NCI-H1930 (cell line): ENCODE results near the gene LPP.

Experiments used
- DNase-seq, 2 experiments: peaks; one replicate each; lab custom pipeline; 2025; lab: John Stamatoyannopoulos, UW

The LPP gene

DNA sequence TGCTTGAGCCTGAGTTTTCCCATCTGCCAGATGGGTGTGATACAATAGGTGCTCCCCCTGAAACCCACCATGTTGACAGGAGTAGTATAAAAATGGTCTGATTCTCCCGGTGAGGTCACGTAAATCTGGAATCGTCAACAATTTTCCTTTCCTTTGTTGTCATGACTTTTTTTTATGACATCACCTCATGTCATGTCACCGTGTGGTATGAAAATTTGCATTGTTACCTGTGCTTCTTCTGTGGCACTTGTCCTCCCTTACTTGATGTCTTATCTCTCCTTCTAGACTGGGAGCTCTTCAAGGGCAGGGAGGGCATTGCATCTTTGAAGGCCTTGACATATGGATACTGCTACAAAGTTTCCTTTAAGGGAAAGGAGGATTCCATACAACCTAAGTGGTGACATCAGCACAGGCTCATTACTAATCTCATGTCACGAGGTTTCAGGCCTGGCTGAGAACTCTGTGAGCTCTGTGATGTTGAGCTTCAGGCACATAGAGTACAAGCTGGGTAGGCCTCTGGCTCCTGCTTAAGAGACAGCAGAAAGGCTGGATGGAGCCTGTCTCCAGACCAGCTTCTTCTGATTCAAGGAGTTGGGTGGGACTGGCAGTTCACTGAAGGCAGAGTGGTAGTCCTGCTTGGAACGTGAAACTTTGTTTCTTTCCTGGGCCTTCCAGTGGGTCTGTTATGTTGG is 66.3 kb downstream of the LPP start:
- DNase-seq: no peak

DNA sequence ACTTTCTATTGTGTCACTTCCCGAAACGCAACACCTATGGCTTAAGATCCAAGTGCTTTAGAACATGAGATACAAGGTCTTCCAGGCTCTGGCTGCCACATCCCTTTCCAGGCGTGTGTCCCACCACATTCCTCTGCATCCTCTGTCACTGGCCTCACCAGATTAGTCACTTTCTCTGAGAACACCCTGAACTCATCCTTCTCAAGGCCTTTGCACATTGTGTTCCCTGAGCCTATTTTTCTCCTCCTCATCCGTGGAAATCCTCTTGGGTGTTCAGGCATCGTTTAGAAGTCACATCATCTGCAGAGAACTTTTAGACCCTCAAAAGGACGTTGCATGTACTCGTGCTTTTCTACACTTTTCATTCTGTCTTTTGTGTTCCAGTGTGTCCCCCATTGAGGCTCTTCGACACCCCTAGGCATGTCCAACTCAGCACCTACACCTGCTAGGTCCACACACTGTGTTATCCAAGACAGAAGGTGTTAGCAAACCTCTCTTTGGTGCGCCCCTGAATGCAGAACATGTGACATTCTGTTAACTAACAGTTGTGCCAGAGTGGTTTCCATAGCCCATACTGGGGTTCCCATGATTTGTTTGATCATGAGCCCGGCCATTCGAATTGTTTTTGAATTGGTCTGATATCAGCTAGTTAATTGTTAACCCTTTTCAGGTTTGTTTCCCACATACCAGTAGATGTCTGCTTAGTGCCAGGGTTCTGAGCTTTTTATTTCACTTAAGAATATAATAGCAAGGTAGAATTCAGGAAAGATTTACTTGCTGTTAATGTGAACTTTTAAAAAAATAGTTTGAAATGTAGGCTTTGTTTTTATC is 67.2 kb downstream of the LPP start:
- DNase-seq: no peak

DNA sequence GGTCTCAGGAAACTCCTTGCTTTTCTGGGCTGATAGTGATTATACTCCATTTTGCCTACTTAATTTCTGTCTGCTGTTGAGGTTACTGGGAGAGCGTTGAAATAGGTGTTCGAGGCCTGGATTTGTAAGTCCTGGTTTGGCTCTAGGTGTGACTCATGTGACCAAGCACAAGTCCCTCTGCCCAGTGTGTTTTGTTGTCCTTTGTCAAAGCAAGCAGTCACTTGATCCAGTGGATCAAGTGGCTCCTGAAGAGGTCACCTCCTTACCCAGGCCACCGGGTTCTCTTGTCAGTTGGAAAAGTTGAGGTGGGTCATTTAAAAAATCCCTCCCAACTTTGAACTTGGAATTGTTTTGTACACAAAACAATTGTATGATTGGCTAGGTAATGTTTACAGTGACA is 70.0 kb downstream of the LPP start:
- no peak for DNase-seq

DNA sequence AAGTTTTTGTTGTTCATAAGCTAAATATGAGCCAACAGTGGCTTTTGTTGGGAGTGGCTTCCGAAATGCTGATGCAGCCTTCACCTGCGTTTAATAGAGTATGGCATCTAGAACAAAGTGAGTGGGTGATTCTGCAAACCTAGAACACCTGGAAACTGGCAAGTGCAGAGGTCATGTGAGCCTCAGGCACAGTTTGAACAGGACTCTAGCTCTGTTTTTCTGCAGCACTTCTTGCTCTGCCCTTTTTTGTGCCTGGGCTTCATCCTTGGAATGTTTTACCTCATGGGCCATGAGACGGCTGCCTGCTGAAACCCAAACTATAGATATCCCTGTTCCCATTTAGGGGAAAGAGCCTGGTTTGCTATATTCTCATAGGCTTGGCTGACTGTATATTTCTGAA is 73.5 kb downstream of the LPP start:
- no peak for DNase-seq

DNA sequence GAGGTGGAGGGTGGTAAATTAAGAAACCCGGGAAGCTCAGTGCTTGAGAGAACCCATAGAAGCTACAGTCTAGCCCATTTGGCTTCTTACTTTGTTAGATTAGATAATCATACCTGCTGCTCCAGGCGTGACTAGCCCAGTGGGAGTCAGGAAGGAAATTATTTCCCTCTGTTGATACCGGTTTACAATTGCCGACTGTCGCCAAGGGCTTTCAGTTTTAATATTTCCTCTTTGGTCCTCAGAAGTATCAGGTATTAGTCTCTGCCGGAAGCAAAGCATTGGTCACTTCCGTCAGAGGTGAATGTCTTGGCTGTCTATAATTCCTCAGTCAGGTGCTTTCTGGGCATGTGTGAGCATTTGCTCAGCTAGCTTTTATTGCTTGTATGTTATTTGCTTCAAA is 75.2 kb downstream of the LPP start:
- no peak for DNase-seq

DNA sequence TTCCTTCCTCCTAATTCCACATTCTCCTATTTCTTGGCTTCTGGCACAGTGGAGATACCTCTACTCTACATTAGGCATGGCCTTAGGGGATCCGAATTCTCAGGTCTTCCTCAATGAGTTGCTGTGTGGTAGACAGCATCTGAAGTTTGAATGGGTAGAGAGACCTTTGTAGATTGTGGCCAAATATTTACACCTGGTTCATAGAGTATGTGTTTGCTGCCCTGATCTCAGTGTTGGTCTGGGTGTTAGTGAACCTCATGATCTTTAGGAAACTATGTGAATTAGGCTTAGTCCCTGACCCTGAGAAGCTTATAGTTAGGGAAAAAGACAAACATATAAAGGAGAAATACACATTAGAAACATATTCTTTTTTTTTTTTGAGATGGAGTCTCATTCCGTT is 75.8 kb downstream of the LPP start:
- no peak for DNase-seq

DNA sequence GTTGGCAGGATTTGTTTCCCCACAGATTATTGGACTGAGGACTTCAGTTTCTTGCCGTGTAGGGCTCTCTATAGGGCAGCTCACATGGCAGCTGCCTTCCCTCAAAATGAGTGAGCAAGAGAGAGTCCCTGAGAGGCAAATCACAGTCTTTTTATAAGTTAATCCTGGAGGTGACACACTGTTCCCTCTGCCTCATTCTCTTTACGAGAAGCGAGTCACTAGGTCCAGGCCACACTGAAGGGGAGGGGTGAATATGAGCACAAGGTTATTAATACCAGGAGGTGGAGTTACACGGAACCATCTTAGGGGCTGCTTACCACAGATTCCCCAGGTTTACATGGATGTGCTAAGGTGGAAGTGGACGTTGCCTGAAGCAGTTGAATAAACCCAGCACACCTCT is 77.0 kb downstream of the LPP start:
- no peak for DNase-seq

DNA sequence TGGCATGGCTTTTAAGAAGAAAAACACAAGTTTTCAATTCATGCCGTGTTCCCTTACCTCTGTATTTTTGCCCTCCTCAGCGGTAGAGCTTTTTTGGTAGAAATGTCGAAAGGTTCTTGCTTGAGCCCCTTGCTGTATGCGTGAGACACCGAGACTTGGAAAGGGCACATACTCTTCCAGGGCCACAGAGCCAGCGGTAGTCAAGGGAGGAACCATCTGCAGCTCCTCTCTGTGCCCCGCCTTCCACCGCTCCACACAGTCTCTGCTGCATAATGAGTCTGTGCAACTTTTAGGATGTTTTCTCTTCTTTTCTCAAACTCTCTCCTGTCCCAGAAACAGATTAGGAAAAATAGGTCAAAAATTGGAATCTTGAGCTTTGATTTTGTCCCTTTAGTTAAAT is 77.5 kb downstream of the LPP start:
- no peak for DNase-seq

DNA sequence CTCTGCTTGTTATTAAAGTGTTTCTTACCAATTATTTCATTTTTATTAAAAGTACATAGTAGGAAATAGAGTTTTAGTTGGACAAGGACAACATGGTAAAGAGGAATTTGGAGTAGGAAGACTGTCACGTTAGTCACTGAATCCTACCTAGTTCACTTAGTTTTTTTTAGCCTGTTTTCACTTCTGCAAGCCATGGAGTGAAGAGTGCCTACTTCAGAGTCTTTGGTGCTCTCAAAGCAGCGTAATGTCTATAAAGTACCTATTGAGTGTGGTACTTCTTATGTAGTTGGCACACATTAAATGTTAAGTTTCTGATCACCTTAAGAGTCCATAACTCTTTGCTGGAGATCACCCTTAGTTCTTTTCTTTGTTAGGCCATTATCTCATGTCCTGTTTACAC is 78.7 kb downstream of the LPP start:
- DNase-seq: no peak

DNA sequence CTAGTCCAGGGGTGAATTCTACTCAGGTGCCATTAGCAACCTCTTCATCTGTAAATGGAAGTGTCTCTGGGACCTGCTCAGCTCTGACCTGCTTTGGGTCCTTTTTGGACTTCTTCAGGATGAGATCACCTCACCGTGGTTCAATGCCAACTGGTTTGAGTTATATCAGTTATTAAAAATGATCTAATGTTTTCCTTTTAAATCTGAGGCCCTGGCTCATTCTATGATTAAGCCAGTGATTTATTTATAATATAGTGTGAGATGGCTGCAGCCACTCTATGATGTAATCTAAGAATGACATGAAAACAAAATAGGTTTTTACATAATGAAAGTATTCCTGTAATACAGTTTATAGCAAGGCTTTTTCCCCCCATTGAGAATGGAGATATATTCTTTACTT is 79.4 kb downstream of the LPP start:
- DNase-seq: no peak

DNA sequence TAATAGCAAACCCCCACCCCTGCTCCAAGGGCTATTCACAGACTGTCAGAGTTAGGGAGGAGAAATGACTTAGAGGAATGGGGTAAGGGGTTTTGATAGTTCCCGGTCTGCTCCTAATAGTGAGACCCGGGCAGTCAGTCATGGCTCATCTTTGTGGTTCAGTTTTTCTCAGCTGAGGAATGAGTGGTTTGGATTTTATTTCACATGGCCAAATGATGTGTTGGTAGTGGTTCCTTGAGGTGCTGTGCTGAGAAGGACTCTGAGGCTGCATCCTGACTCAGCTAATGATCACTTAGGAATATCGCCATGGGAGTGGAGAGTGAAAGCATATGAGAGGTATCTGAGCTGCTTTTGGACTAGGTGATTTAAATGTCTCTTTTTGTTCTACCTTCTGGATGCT is 80.2 kb downstream of the LPP start:
- DNase-seq: no peak

DNA sequence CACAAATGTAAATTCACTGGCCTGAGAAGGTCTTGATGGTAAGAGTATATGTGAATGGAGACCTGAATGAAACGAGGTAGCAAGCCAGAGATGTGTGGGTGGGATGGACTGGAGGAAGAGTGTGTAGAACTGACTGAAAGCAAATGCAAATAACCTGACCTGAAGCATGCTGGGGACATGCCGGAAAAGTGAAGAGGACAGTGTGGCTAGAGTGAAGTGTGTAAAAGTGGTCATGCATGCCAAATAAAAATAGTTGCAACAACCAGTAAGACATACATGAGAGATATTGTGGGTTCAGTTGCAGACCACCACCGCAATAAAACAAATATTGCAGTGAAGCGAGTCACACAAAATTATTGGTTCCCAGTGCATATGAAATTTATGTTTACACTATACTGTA is 82.3 kb downstream of the LPP start:
- no peak for DNase-seq

DNA sequence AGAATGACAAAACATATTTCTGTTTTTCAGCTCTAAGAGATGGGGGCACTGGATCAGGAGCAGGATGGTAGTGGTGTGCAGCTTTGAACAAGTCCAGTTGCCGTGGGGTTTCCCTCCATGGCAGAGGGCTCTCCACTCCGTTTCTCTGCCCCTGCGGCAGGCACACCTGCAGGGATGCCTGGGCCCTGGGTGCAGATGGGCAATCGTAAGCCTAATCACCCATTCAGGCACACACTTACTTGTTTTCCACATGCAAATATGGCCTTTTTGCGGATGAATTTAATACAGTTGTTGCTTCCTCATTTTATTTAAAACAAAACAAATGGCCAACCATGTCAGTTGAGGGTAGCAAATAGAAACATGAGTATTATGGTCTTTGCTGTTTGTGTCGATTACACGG is 85.1 kb downstream of the LPP start:
- DNase-seq: no peak

DNA sequence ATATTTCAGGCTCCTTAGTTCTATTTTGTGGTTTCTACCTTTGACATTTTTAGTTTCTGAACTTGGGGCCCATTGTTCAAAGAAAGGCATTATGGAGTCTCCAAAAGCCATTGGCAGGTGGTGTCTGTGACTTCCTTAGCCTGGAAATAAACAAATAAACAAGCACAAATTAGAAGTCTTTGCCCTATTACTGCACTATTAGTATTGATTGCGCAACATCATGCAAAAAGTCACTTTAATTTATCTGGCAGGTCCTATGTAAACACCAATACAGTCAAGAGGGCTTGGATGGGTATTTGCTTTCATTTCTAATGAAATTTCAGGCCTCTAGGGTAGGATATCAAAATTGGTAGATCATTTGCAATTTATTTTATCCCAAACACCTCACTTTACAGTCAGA is 85.6 kb downstream of the LPP start:
- DNase-seq: no peak

DNA sequence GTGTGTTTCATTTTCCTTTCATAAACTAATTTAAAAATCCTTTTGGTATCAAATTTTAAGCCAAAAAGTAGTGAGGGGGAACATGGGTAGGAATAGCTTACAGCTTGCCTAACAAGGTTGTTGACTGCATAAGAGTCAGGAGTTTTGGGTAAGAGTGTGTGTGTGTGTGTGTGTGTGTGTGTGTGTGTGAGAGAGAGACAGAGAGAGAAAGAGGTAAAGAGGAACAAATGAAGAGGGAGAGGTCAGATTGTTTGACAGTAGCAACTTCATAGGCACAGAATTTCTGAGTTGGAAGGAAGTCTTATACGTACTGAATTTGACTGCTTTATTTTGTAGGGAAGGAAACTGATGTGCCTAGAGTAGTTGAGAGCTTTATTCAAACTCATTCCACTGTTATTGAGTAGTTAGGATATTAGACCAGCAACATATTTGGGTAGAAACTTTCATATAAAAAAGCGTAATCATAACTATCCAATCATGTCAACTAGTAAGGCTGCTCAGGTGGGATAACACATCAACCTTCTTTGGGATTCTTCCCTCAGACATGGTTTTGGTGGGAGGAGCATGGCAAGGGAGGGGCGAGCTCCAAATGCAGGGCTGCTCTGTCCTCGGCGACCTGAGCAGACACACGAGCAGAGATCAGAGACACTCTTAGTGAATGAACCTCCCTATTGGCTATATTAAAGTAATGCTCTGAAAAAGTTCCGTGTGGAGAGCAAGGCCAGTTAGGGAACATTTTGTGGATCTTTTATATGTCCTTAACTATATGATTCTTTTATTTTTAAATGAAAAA is 86.4 kb downstream of the LPP start:
- DNase-seq: no peak

DNA sequence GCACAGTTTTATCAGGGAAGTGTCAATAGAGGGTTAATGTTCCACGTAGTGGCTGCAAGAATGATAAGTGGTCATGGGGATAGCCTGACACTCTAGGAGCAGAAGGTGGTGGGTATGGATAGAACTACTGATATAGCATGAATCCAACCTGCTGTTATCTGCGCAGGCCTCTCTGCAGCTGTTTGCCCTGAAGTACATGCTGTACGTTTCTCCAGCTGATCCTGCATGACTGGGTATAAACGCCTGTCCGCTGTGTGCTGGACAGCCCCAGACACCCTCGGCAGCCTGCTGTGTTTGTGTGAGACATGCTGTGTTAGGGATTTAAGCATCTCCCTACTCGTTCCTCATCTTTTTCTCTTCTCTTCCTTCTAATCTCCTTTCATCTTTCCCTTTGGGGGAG is 87.1 kb downstream of the LPP start:
- no peak for DNase-seq

DNA sequence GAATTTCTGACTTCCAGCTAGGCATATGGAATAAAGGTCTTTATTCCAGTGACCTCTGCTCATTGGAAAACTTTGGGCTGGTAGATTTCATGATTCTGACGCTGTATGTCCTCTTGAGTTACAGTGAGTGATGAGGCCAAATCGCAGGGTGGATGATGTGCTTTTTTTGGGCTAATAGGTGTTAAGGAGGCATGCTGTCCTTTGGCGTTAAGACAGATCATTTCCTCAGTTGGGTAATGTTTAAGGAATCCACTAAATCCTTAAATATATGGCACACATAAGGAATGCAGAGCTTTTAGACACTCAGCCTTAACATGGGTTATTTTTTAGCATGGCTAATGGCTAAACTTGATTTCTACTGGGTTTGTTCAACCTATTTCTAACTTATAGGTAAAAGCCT is 87.9 kb downstream of the LPP start:
- DNase-seq: no peak

DNA sequence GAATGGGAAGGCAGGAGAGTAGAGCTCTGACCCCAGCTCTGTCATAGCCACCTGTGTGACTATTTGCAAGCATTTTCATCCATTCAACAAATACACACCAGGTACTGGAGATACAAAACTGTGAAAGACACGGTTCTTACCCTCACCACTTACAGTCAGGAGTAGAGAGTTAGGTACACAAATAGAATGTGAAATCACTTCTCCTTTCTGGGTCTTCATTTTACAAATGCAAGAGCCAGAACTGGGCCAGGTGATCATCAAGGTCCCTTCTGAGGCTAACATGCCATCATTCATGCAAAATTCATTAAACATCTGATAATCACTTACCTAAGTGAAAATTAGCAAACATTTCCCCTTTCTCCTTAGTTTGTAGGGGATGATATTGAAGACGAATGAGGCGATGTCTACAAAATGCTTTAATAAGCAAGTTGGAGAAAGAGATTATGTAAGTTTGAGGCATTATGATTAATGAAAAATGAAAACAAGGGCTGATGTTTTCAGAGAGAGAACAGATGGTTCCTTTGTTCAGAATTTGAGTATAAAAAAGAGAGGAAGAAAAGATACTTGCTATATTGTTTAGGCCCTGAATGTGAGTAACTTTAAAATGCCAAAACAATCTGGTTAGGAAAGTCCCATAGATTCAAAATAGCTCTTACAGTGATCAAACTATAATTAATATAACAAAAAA is 88.6 kb downstream of the LPP start:
- no peak for DNase-seq

DNA sequence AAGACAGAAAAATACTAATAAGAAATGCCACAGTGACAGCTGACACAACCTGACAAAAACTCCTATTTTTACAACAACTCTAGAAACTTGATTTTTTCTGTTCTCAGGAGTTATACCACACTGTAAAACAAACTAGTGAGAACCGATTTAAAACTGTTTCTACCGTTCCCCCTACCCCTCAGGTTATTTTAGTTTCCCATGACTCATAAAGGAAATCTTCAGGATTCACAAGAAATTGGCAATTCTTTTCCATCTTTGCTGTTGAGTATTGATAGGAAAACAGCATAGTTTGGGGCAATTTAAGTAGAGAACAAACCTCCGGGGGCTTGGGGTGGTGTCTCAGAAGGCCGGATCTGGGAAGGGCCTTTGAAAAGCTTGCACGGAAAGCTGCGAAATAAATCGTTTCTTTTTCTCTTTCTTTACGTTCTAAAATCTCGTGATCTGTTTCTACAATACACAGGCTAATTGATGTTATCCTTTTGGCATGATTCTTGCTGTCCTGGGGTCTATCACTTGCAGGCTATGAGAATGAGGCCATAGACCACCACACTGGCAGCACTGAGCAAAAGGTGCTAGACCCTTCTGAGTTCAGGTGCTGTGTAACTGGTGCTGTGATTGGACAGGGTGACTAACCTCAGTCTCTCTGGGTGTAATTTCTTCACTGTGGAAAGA is 89.3 kb downstream of the LPP start:
- DNase-seq: no peak

DNA sequence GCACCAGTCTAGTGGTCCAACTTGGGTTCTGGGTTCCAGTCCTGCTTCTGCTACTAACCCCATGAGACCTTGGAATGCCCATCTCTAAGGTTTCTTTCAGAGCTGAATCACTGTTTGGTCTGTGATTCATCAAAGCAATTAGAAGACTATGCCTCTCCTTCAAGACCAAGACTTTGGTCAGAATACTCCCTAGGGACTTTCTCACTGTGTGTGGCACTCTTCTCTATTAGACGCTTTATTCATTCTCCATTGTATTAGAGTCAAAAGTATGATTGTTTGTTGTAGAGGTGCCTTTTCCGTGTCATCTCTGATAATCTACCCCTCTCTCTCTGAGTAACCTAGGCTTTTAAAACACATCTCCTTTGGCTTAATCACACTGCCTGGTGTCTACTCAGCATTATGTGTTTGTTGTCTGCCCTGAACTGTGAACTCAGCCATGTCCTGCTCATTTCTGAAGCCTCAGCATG is 90.5 kb downstream of the LPP start:
- DNase-seq: no peak

DNA sequence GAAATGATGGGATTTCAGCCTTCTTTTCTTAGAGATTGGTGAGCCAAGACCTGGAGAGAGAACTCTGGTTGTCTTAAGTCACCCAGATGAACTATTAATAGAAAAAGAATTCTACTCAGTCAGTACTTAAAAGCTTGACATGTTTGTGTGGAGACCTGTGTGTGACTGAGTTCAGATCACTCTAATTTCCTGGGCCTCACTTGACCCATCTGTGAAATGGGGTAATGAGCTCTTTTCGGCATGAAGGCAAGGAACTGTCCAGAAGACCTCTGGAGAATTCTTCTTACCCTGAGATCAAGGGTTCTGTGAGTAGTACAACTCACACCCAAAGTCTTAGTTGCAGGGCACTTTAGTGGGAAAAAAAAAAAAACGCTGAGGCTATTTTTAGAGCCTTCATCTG is 92.9 kb downstream of the LPP start:
- no peak for DNase-seq
